ENCODE measurements around the gene CNTN5.

Gene CNTN5

GRCh38 chr11:99501655-99502054 is 480.9 kb downstream of the CNTN5 start:
- Mint-ChIP-seq H3K36me3 (ENCODE audit: low read depth) (no peaks in the 10 kb centered on the region), H3K4me3 (no peak overlapping the region), H3K4me1 (peaks cover 4% of the 10 kb centered on the region), H3K27ac (no peak overlapping the region), H3K9me3 (no peaks in the 10 kb centered on the region), H3K27me3 (ENCODE audit: low read depth) (no peaks in the 10 kb centered on the region)
- no peak for TF ChIP-seq CTCF (IDR thresholded peaks at IDR 0.05; ENCODE audit: unreplicated experiment in 3 of 3)

GRCh38 chr11:99505316-99505715 is 484.6 kb downstream of the CNTN5 start:
- Mint-ChIP-seq H3K9me3 (no peaks in the 10 kb centered on the region), H3K36me3 (ENCODE audit: low read depth) (no peaks in the 10 kb centered on the region), H3K4me1 (peaks cover 4% of the 10 kb centered on the region), H3K4me3 (no peak overlapping the region), H3K27ac (no peak overlapping the region), H3K27me3 (ENCODE audit: low read depth) (no peaks in the 10 kb centered on the region)
- no peak for TF ChIP-seq CTCF (IDR thresholded peaks at IDR 0.05; ENCODE audit: unreplicated experiment in 3 of 3)

DNA sequence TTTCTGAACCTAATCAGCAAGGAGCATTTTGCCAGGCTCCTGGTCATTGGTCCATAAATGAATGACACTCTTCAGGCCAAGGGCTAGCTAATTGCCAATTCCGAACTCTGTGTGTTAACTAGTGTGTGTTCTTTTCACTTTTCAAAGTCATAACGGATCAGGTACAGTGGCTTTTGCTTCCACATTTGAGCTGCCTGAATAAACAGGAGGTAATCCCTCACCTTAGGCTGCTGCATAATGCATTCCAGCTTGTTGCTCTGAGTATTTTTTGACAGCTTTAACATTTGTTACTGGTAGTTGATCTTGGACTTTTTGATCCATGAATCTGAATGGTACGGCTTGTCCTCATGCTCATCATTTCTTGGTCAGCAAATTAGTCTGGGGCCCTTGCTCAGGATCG is 485.1 kb downstream of the CNTN5 start:
- Mint-ChIP-seq H3K9me3 (no peaks in the 10 kb centered on the region), H3K36me3 (ENCODE audit: low read depth) (no peaks in the 10 kb centered on the region), H3K4me1 (peaks cover 4% of the 10 kb centered on the region), H3K27me3 (ENCODE audit: low read depth) (no peaks in the 10 kb centered on the region), H3K4me3 (no peak overlapping the region), H3K27ac (peak overlapping the region in 1 of 3 experiments; percentile 24)
- no peak for TF ChIP-seq CTCF (IDR thresholded peaks at IDR 0.05; ENCODE audit: unreplicated experiment in 3 of 3)

- H3K4me3 Mint-ChIP-seq, result no peak overlapping the region
- peaks cover 4% of the 10 kb centered on the region for H3K4me1 Mint-ChIP-seq
- TF ChIP-seq CTCF (IDR thresholded peaks at IDR 0.05; ENCODE audit: unreplicated experiment in 3 of 3), result no peak
- H3K27me3 Mint-ChIP-seq (ENCODE audit: low read depth), result no peaks in the 10 kb centered on the region
- H3K27ac Mint-ChIP-seq, result no peak overlapping the region
- no peaks in the 10 kb centered on the region for H3K36me3 Mint-ChIP-seq (ENCODE audit: low read depth)
- H3K9me3 Mint-ChIP-seq, result no peaks in the 10 kb centered on the region
These were observed 489.1 kb downstream of the CNTN5 start for GRCh38 chr11:99509863-99510262.

DNA sequence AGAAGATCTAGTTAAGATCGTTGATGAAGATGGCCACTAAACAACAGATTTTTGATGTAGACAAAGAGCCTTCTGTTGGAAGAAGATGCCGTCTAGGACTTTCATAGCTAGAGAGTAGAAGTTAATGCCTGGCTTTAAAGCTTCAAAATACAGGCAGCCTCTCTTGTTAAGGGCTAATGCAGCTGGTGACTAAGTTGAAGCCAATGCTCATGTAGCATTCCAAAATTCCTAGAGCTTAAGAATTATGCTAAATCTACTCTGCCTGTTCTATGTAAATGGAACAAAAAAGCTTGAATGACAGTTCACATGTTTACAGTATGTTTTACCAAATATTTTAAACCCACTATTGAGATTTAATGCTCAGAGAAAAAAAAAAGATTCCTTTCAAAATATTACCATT is 492.6 kb downstream of the CNTN5 start:
- no peak overlapping the region for H3K4me3 Mint-ChIP-seq
- H3K36me3 Mint-ChIP-seq (ENCODE audit: low read depth), result no peaks in the 10 kb centered on the region
- no peaks in the 10 kb centered on the region for H3K4me1 Mint-ChIP-seq
- TF ChIP-seq CTCF (IDR thresholded peaks at IDR 0.05; ENCODE audit: unreplicated experiment in 3 of 3), result no peak
- no peaks in the 10 kb centered on the region for H3K9me3 Mint-ChIP-seq
- no peak overlapping the region for H3K27ac Mint-ChIP-seq
- H3K27me3 Mint-ChIP-seq (ENCODE audit: low read depth), result no peaks in the 10 kb centered on the region

GRCh38 chr11:99519095-99519494 is 498.3 kb downstream of the CNTN5 start:
- TF ChIP-seq CTCF (IDR thresholded peaks at IDR 0.05; ENCODE audit: unreplicated experiment in 3 of 3), result no peak
- Mint-ChIP-seq H3K36me3 (ENCODE audit: low read depth) (no peaks in the 10 kb centered on the region), H3K27me3 (ENCODE audit: low read depth) (no peaks in the 10 kb centered on the region), H3K9me3 (no peaks in the 10 kb centered on the region), H3K27ac (no peak overlapping the region), H3K4me3 (no peak overlapping the region), H3K4me1 (no peaks in the 10 kb centered on the region)
